Fibroblast of lung (primary cell): Measurements from ENCODE around the gene TRIM38. TPM values are rescaled to one million over a fixed set of nuclear protein-coding genes. Genes with fewer than 3 reads are reported as not detected.
"Not testable (repeated sequence)": the region's sequence is repeated elsewhere in the genome, so short reads cannot be mapped to it uniquely, and the experiment has no call there.

Experiments
- DNase-seq, 2 donors: peaks; one replicate each; pipeline versions ENCODE4 v3.0.0 to v3.0.0-alpha.2; 2010; ENCODE audit warnings: low read depth in 2 of 2
- H2AFZ ChIP-seq: 2 replicates; pipeline ENCODE4 v1.5.1; 2012; ENCODE audit warnings: low read length, control low read depth, inconsistent platforms
- H3K27ac ChIP-seq: 2 replicates; pipeline ENCODE4 v1.5.1; 2011; ENCODE audit warnings: low read length, control low read depth; ENCODE audit not compliant: insufficient read depth
- H3K27me3 ChIP-seq: 2 replicates; pipeline ENCODE4 v1.5.1; 2011; ENCODE audit warnings: mild to moderate bottlenecking, low read length; ENCODE audit not compliant: control insufficient read depth, insufficient read depth
- H3K36me3 ChIP-seq: 2 replicates; pipeline ENCODE4 v1.5.1; 2011; ENCODE audit warnings: low read length; ENCODE audit not compliant: control insufficient read depth, insufficient read depth
- H3K4me1 ChIP-seq: 2 replicates; pipeline ENCODE4 v1.5.1; 2011; ENCODE audit warnings: low read length; ENCODE audit not compliant: control insufficient read depth, insufficient read depth; ENCODE audit errors: extremely low read depth
- H3K4me2 ChIP-seq: 2 replicates; pipeline ENCODE4 v1.5.1; 2011; ENCODE audit warnings: low read length, control low read depth; ENCODE audit not compliant: insufficient read depth; ENCODE audit errors: extremely low read depth
- H3K4me3 ChIP-seq, 4 experiments: fragments of 200-600 bp in 1 of 4; sonication (generic) in 1 of 4; replicated peaks in 1 of 4; 2 replicates each; pipeline ENCODE4 v1.5.1; 2011 to 2016; ENCODE audit warnings: low read length in 4 of 4, low read depth in 3 of 4, mild to moderate bottlenecking in 3 of 4, control low read depth in 2 of 4, inconsistent platforms in 1 of 4, mixed read lengths in 1 of 4; ENCODE audit not compliant: insufficient read depth in 1 of 4; ENCODE audit errors: control extremely low read depth in 1 of 4
- H3K79me2 ChIP-seq: 2 replicates; pipeline ENCODE4 v1.5.1; 2012; ENCODE audit warnings: mild to moderate bottlenecking, low read length, inconsistent platforms; ENCODE audit not compliant: control insufficient read depth, insufficient read depth
- H3K9ac ChIP-seq: 2 replicates; pipeline ENCODE4 v1.5.1; 2011; ENCODE audit warnings: mild to moderate bottlenecking, low read length, control low read depth; ENCODE audit not compliant: insufficient read depth
- H3K9me3 ChIP-seq: 2 replicates; pipeline ENCODE4 v1.5.1; 2012; ENCODE audit warnings: low read depth, low read length; ENCODE audit not compliant: control insufficient read depth, insufficient read depth
- H4K20me1 ChIP-seq: 2 replicates; pipeline ENCODE4 v1.5.1; 2011; ENCODE audit warnings: low read length; ENCODE audit not compliant: control insufficient read depth, insufficient read depth; ENCODE audit errors: extremely low read depth
- EZH2 ChIP-seq: IDR thresholded peaks from 2 replicates; pipeline ENCODE4 v1.5.1; 2012; ENCODE audit warnings: low read length, control low read depth, mild to moderate bottlenecking; ENCODE audit errors: missing control alignments
- polyA plus RNA-seq, 2 donors: library from polyadenylated mRNA; depleted of rRNA in 1 of 2; stranded (reverse) in 1 of 2; unstranded in 1 of 2; fragments of >200 nt; gene quantifications; 2 replicates each; pipeline ENCODE4 v1.2.1, GENCODE V29; 2011 to 2012; ENCODE audit warnings: missing spikeins in 1 of 2
- total RNA-seq: library from RNA; depleted of rRNA; stranded (reverse); fragments of >200 nt; gene quantifications from 2 replicates; pipeline ENCODE4 v1.2.1, GENCODE V29; 2014
- TF ChIP-seq, protein P1 (sequence below), 2 donors: IDR thresholded peaks in 1 of 2; conservative IDR thresholded peaks in 1 of 2; 1 replicate in 1 of 2; 2 replicates in 1 of 2; pipeline ENCODE4 v1.5.1; 2011 to 2012; ENCODE audit warnings: low read length in 2 of 2, control low read depth in 1 of 2, inconsistent platforms in 1 of 2, low read depth in 1 of 2, mild to moderate bottlenecking in 1 of 2

The TRIM38 gene
- total and polyA plus RNA-seq, 2 donors (not counting 1 experiment from before 2014, with no cell fraction given) = 7.6 to 14.5 TPM

DNA sequence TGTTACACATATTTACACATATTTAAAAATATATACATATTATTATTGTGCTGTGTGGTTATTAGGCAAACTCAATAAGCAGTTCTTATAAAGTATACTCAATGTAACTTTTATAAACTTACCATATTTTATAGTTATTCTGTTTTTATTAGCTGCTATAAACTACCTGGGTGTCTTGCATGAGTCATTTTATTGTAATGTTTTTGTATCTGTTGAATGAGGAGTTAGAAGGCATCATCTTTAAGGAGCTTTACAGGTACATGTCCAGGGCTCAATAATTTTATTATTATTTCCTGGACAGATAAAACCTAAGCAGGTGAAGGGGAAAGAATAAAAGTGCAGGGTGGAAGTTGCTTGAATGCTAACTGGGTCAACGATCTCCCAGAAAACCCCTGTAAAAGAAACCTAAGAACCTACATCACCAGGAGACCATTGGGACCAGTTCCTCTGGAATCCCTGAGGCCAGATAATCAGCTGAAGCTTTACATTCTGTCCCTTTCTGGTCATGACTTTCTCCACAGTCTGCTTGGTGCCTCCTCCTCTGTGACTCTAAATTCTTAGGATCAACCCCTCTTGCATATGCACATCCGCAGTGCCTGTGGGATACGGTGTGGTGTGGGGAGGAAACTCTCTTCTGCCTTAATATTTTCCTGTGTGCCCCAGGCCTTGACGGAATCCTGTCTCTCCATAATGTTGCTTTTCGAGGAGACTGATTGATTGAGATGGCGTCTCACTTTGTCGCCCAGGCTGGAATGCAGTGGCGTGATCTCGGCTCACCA lies 38.0 kb downstream of the TRIM38 start:
- TF ChIP-seq EZH2 = no peak
- TF ChIP-seq, protein P1, sequence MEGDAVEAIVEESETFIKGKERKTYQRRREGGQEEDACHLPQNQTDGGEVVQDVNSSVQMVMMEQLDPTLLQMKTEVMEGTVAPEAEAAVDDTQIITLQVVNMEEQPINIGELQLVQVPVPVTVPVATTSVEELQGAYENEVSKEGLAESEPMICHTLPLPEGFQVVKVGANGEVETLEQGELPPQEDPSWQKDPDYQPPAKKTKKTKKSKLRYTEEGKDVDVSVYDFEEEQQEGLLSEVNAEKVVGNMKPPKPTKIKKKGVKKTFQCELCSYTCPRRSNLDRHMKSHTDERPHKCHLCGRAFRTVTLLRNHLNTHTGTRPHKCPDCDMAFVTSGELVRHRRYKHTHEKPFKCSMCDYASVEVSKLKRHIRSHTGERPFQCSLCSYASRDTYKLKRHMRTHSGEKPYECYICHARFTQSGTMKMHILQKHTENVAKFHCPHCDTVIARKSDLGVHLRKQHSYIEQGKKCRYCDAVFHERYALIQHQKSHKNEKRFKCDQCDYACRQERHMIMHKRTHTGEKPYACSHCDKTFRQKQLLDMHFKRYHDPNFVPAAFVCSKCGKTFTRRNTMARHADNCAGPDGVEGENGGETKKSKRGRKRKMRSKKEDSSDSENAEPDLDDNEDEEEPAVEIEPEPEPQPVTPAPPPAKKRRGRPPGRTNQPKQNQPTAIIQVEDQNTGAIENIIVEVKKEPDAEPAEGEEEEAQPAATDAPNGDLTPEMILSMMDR (conservative IDR thresholded peaks at IDR 0.05 in 1 of 2, IDR thresholded peaks at IDR 0.05 in 1 of 2; ENCODE audit: low read depth in 1 of 2, low read length in 2 of 2) = no peak

GRCh38 chr6:26003102-26003694 lies 40.6 kb downstream of the TRIM38 start:
- H3K4me2 ChIP-seq = no peak overlapping the region
- H2AFZ ChIP-seq = no peak overlapping the region
- no peaks in the 10 kb centered on the region for H3K4me1 ChIP-seq
- DNase-seq = peak; percentile 41 to 63
- H3K4me3 ChIP-seq = no peak overlapping the region
- no peaks in the 10 kb centered on the region for H3K79me2 ChIP-seq
- no peak for TF ChIP-seq EZH2
- TF ChIP-seq, protein P1 (conservative IDR thresholded peaks at IDR 0.05 in 1 of 2, IDR thresholded peaks at IDR 0.05 in 1 of 2; ENCODE audit: low read depth in 1 of 2, low read length in 2 of 2) = peak; percentile 83 to 89
- H3K36me3 ChIP-seq = no peaks in the 10 kb centered on the region
- no peaks in the 10 kb centered on the region for H3K9me3 ChIP-seq
- no peak overlapping the region for H3K27ac ChIP-seq
- no peak overlapping the region for H3K9ac ChIP-seq
- no peaks in the 10 kb centered on the region for H4K20me1 ChIP-seq
- no peaks in the 10 kb centered on the region for H3K27me3 ChIP-seq

More for the DNA sequence above, 38.0 kb downstream of the TRIM38 start:
- Histone ChIP-seq H2AFZ (no peak overlapping the region), H3K27me3 (no peaks in the 10 kb centered on the region), H3K27ac (no peak overlapping the region), H3K4me1 (no peaks in the 10 kb centered on the region), H3K4me2 (no peak overlapping the region), H3K79me2 (no peaks in the 10 kb centered on the region), H3K9me3 (no peaks in the 10 kb centered on the region), H4K20me1 (no peaks in the 10 kb centered on the region), H3K9ac (no peak overlapping the region), H3K4me3 (no peak overlapping the region), H3K36me3 (no peaks in the 10 kb centered on the region)
- no peak for DNase-seq

DNA sequence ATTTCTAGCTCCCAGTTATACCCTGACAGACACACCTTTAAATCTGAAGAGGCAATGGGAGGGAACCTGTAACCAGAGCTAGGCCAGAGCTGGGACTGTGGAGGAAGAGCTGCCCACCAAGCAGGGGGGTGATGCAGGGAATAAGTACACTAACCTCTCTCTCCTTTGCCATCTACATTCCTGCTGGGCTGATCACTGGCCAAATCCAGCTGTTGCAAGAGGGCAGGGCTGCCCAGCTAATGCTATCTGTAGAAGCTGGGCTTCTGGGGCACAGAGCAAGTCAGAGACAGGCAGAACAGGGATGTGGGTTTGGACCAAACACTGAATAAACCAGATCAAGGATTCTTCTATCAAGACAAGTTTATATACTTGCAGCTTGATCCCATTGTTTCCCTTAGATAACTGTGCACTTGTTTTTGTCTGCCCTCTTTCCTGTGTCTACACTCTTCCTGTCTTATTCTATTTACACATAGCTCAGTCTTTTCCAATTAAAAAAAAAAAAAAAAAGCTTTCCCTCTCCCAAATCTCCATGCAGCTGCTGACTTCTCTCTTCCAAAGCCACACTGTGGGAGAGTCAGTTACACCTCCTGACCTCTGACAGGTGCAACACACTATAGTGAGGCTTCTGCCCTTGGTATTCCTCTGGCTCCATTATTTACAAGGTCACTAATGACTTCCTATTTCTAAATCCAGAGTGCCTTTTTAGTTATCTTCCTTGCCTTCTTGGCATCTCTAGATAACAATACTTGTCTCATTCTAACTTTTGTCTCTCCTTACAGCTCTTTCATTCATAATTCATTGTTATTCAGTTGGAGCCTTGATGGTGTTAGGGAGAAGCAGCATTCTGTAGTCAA lies 43.7 kb downstream of the TRIM38 start:
- DNase-seq = no peak
- Histone ChIP-seq H3K4me3 (no peak overlapping the region), H2AFZ (no peak overlapping the region), H3K27ac (no peak overlapping the region), H3K9ac (no peak overlapping the region), H4K20me1 (no peaks in the 10 kb centered on the region), H3K9me3 (no peaks in the 10 kb centered on the region), H3K4me1 (no peaks in the 10 kb centered on the region), H3K79me2 (no peaks in the 10 kb centered on the region), H3K27me3 (no peaks in the 10 kb centered on the region), H3K4me2 (no peak overlapping the region), H3K36me3 (no peaks in the 10 kb centered on the region)
- TF ChIP-seq, protein P1 (conservative IDR thresholded peaks at IDR 0.05 in 1 of 2, IDR thresholded peaks at IDR 0.05 in 1 of 2; ENCODE audit: low read depth in 1 of 2, low read length in 2 of 2) = no peak
- TF ChIP-seq EZH2 = no peak

- not testable (repeated sequence) for H4K20me1 ChIP-seq, H3K9ac ChIP-seq, H3K9me3 ChIP-seq, H3K36me3 ChIP-seq, DNase-seq, H3K27ac ChIP-seq, H2AFZ ChIP-seq, H3K4me3 ChIP-seq, H3K79me2 ChIP-seq, H3K4me2 ChIP-seq, H3K27me3 ChIP-seq, H3K4me1 ChIP-seq
These were observed 44.3 kb downstream of the TRIM38 start for GRCh38 chr6:26006940-26007305.
